Activated T-cell treated with anti-CD3 and anti-CD28 coated beads, Interleukin-2, amount 50 U/mL, for 72 hours (primary cell): Measurements from ENCODE around the gene SLC40A1. TPM values are rescaled to one million over a fixed set of nuclear protein-coding genes. Genes with fewer than 3 reads are reported as not detected.

Source experiments
- ATAC-seq, 2 donors: fragments of 150-1000 bp; cut with Tn5 transposase; replicated peaks in 1 of 2; 2 replicates each; pipeline ENCODE4 v1.10.0; 2021; ENCODE audit warnings: moderate library complexity in 2 of 2, mild to moderate bottlenecking in 1 of 2
- DNase-seq, 2 donors: peaks; one replicate each; pipeline ENCODE4 v3.0.0; 2021 to 2022; ENCODE audit warnings: mixed read lengths in 1 of 2
- H3K27ac Mint-ChIP-seq: one replicate; pipeline ENCODE4 v1.8.0; 2022; ENCODE audit warnings: mild to moderate bottlenecking, moderate library complexity, mixed read lengths
- H3K27me3 Mint-ChIP-seq: one replicate; pipeline ENCODE4 v1.8.0; 2022; ENCODE audit warnings: low read depth, mixed read lengths
- H3K36me3 Mint-ChIP-seq, 2 donors: one replicate each; pipeline ENCODE4 v1.8.0; 2022; ENCODE audit warnings: mixed read lengths in 2 of 2, mild to moderate bottlenecking in 1 of 2; ENCODE audit not compliant: insufficient read depth in 2 of 2
- H3K4me1 Mint-ChIP-seq: one replicate; pipeline ENCODE4 v1.8.0; 2022; ENCODE audit warnings: low read depth, mixed read lengths
- H3K4me3 Mint-ChIP-seq, 2 donors: one replicate each; pipeline ENCODE4 v1.8.0; 2022; ENCODE audit warnings: mild to moderate bottlenecking in 2 of 2, mixed read lengths in 2 of 2, moderate library complexity in 2 of 2
- H3K9me3 Mint-ChIP-seq, 2 donors: one replicate each; pipeline ENCODE4 v1.8.0; 2022; ENCODE audit warnings: mixed read lengths in 2 of 2
- total RNA-seq, 2 donors: library from RNA; stranded (reverse); gene quantifications; one replicate each; pipeline ENCODE4 v1.2.3, GENCODE V29; 2022

Gene SLC40A1
- total RNA-seq, 2 donors from 2014 or later: 4.5 to 5.0 TPM

- DNase-seq: no peak
- Mint-ChIP-seq H3K4me1 (no peaks in the 10 kb centered on the region), H3K36me3 (no peaks in the 10 kb centered on the region), H3K27ac (no peak overlapping the region), H3K9me3 (peaks cover 0 to 2% of the 10 kb centered on the region in 2 donors), H3K4me3 (no peak overlapping the region), H3K27me3 (peaks cover 46% of the 10 kb centered on the region)
- ATAC-seq: no peak
Observed at GRCh38 chr2:189534854-189535832, 45.4 kb downstream of the SLC40A1 start.

DNA sequence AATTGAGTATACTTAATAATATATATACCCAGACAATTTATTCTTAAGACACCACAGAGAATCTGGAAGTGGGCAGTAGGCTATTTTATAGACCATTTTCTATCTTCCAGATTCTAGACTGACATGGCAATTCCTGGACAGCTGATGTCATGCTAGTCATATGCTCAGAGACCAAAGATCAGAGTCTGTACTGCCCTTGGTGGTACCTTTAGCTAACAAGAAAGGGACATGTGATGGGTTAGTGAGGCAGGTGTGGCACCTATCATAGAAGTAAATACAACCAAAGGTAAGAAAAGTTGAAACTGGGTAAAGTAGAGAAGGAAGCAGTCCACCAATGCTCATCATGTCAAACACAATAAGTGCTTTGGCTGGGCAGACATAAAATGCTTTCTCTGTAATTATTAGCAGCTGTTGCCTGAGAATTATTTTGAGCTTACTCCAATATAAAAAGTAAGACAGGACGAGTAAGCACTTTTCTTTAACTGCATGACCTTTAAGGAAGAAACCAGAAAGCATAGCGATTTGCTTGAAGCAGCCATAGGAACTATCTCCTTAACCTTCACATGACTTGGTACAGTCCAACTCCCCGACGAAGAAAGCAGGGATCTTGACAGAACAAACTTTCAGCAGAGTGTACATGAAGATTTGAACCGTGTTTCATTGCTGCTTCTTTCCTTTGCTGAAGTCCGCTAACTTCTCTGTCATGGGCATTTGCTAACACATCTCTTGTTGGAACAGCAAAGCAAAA, 47.1 kb downstream of the SLC40A1 start:
- ATAC-seq: no peak
- no peak overlapping the region for H3K27ac Mint-ChIP-seq
- H3K4me1 Mint-ChIP-seq: no peaks in the 10 kb centered on the region
- no peak overlapping the region for H3K4me3 Mint-ChIP-seq
- peaks cover 0 to 2% of the 10 kb centered on the region in 2 donors for H3K9me3 Mint-ChIP-seq
- DNase-seq: no peak
- peaks cover 46% of the 10 kb centered on the region for H3K27me3 Mint-ChIP-seq
- no peaks in the 10 kb centered on the region for H3K36me3 Mint-ChIP-seq

DNA sequence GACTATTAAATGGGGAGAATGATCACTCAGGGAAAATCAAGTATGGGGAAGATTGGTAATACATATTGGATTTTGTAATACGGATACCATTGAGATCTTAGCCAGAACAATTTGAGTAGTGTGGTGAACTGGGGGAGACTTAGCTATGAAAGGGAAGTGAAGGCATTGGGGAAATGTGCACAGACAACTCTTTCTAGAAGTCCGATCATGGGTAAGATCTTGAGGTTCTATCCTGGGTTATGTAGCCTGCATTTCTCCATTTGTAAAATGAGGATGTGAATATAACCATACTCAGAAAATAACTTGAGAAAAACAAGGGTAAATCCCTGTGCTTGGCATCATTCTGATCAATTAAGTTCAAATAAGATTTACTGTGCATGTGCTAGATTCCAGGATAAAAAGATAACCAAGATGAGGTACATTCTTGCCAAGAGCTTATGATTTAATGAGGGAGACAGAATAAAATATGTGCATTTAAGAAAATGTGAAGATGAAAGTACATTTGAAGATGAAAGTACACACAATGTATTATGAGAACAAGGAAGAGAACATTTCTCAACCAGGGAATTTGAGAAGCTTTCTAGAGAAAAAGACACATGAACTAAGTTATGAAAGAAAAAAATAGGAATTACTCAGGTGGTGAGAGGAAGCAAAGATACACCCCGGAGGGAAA, 49.5 kb downstream of the SLC40A1 start:
- H3K4me1 Mint-ChIP-seq: no peaks in the 10 kb centered on the region
- H3K4me3 Mint-ChIP-seq: no peak overlapping the region
- no peaks in the 10 kb centered on the region for H3K36me3 Mint-ChIP-seq
- ATAC-seq: no peak
- peaks cover 28% of the 10 kb centered on the region for H3K27me3 Mint-ChIP-seq
- no peak overlapping the region for H3K27ac Mint-ChIP-seq
- no peaks in the 10 kb centered on the region for H3K9me3 Mint-ChIP-seq
- no peak for DNase-seq

- Mint-ChIP-seq H3K36me3 (no peaks in the 10 kb centered on the region), H3K27me3 (peaks cover 10% of the 10 kb centered on the region), H3K9me3 (no peaks in the 10 kb centered on the region), H3K4me1 (no peaks in the 10 kb centered on the region), H3K4me3 (no peak overlapping the region), H3K27ac (no peak overlapping the region)
- DNase-seq (no peak), ATAC-seq (no peak)
Observed at GRCh38 chr2:189528617-189529016, 52.0 kb downstream of the SLC40A1 start.

GRCh38 chr2:189527812-189528592, 52.6 kb downstream of the SLC40A1 start:
- no peaks in the 10 kb centered on the region for H3K36me3 Mint-ChIP-seq
- no peaks in the 10 kb centered on the region for H3K4me1 Mint-ChIP-seq
- H3K9me3 Mint-ChIP-seq: no peaks in the 10 kb centered on the region
- H3K27me3 Mint-ChIP-seq: peaks cover 10% of the 10 kb centered on the region
- H3K4me3 Mint-ChIP-seq: no peak overlapping the region
- DNase-seq (no peak), ATAC-seq (no peak)
- no peak overlapping the region for H3K27ac Mint-ChIP-seq

- Mint-ChIP-seq H3K36me3 (no peaks in the 10 kb centered on the region), H3K4me1 (no peaks in the 10 kb centered on the region), H3K27ac (no peak overlapping the region), H3K9me3 (no peaks in the 10 kb centered on the region), H3K27me3 (peaks cover 10% of the 10 kb centered on the region), H3K4me3 (no peak overlapping the region)
- ATAC-seq: no peak
- no peak for DNase-seq
Observed at GRCh38 chr2:189527041-189527750, 53.4 kb downstream of the SLC40A1 start.

DNA sequence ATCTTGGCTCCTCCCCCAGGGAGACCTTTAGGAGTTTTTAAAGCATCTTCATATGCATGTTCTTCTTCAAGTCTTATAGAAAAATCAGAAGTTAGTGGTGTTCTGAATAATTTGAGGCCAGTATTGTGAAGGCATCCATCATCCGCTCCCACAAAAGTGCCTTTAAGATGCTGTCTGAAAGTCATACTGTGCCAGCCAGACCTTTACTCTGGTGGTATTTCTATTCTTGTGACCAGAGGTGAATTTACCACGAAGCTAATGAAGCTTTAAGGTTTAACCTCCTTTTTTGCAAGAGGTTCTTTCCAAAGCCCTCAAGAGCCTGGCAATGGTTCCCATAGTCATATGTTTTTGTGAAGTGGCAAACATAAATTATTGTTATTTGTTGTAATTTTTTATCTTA, 54.3 kb downstream of the SLC40A1 start:
- Mint-ChIP-seq H3K4me1 (no peaks in the 10 kb centered on the region), H3K27ac (no peak overlapping the region), H3K36me3 (no peaks in the 10 kb centered on the region), H3K4me3 (no peak overlapping the region), H3K27me3 (peaks cover 8% of the 10 kb centered on the region), H3K9me3 (no peaks in the 10 kb centered on the region)
- ATAC-seq (no peak), DNase-seq (no peak)

DNA sequence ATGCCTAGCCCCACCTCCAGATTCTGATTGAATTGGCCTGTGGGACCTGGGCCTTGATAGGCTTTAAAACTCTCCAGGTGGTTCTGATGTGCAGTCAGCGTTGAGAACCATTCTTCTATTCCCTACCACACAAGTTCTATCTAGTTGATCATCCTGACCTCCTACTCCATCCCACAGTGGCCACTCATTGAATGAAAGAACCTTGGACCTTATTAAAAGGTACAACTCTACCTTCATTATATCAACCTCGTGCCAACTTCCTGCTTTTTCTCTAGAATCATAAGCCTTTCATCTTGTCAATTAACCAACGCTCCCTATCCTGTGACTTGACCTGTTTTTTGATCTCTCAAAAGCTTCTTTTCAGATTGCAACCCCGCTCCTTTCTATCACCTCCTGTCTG, 55.8 kb downstream of the SLC40A1 start:
- no peaks in the 10 kb centered on the region for H3K9me3 Mint-ChIP-seq
- no peak overlapping the region for H3K27ac Mint-ChIP-seq
- DNase-seq (no peak), ATAC-seq (no peak)
- H3K36me3 Mint-ChIP-seq: no peaks in the 10 kb centered on the region
- no peaks in the 10 kb centered on the region for H3K27me3 Mint-ChIP-seq
- H3K4me3 Mint-ChIP-seq: no peak overlapping the region
- H3K4me1 Mint-ChIP-seq: no peaks in the 10 kb centered on the region

DNA sequence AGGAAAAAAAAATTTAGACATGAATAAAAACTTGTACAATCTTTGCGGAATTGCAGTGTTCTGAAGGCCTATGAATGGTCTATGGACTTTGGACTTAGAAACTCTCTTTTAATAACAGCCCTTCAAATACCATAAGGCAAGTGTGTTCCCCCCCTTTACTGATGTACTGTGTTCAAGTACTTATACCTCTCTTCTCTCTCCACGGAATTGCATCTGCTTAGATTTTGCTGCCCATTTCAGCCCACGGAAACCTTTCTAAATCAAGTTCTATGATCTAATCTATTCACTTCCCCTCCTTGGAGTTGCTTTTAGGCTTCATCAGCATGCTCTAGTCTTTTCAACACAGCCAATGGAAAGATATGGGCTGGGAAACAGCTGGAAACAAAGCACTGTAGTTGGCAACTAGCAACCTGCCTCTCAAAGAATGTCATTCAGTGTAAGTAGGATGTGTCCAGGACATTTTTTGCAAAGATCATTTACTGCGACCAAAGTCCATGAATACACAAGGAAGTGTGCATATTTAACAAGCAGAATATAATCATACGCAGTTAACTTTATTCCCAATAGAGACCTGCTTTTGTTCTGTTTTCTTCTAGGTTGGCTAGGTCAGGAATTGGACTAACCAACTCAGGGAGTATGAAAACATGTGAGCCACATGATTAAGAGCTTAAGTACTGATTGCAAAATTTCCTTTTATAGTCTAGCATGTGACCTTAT, 58.0 kb downstream of the SLC40A1 start:
- Mint-ChIP-seq H3K27me3 (no peaks in the 10 kb centered on the region), H3K27ac (no peak overlapping the region), H3K4me1 (no peaks in the 10 kb centered on the region), H3K36me3 (no peaks in the 10 kb centered on the region), H3K4me3 (no peak overlapping the region), H3K9me3 (no peaks in the 10 kb centered on the region)
- no peak for ATAC-seq
- DNase-seq: no peak

- H3K27ac Mint-ChIP-seq: no peak overlapping the region
- no peaks in the 10 kb centered on the region for H3K36me3 Mint-ChIP-seq
- H3K4me1 Mint-ChIP-seq: no peaks in the 10 kb centered on the region
- DNase-seq: no peak
- no peak overlapping the region for H3K4me3 Mint-ChIP-seq
- no peaks in the 10 kb centered on the region for H3K27me3 Mint-ChIP-seq
- no peak for ATAC-seq
- no peaks in the 10 kb centered on the region for H3K9me3 Mint-ChIP-seq
Observed at GRCh38 chr2:189521699-189522434, 58.7 kb downstream of the SLC40A1 start.

GRCh38 chr2:189519631-189520387, 60.8 kb downstream of the SLC40A1 start:
- ATAC-seq (no peak), DNase-seq (no peak)
- Mint-ChIP-seq H3K4me3 (no peak overlapping the region), H3K27me3 (no peaks in the 10 kb centered on the region), H3K9me3 (no peaks in the 10 kb centered on the region), H3K4me1 (no peaks in the 10 kb centered on the region), H3K36me3 (no peaks in the 10 kb centered on the region), H3K27ac (no peak overlapping the region)
